ENCODE measurements around the gene CLIP3.
A peak's percentile ranks its signal among the peaks of the same experiment; 100 is the strongest.
"Not testable (repeated sequence)": the region's sequence is repeated elsewhere in the genome, so short reads cannot be mapped to it uniquely, and the experiment has no call there.

The CLIP3 gene

GRCh38 chr19:36046443-36047050 lies 13.9 kb upstream of the CLIP3 start:
- DNase-seq: no peak

GRCh38 chr19:36043952-36044351 lies 11.3 kb upstream of the CLIP3 start:
- DNase-seq: no peak

GRCh38 chr19:36041831-36042230 lies 9.2 kb upstream of the CLIP3 start:
- DNase-seq: no peak

- DNase-seq: not testable (repeated sequence)
Observed at GRCh38 chr19:36041092-36041491, 8.4 kb upstream of the CLIP3 start.

GRCh38 chr19:36040495-36040894 lies 7.8 kb upstream of the CLIP3 start:
- no peak for DNase-seq

GRCh38 chr19:36031308-36031707 lies 1.4 kb downstream of the CLIP3 start:
- DNase-seq: no peak

- DNase-seq: no peak
Observed at GRCh38 chr19:36030264-36031148, 2.2 kb downstream of the CLIP3 start.

- DNase-seq: no peak
Observed at GRCh38 chr19:36028313-36029041, 4.2 kb downstream of the CLIP3 start.

- no peak for DNase-seq
Observed at GRCh38 chr19:36027696-36028095, 5.0 kb downstream of the CLIP3 start.

GRCh38 chr19:36026091-36026876 lies 6.4 kb downstream of the CLIP3 start:
- DNase-seq: no peak

GRCh38 chr19:36025541-36025940 lies 7.1 kb downstream of the CLIP3 start:
- DNase-seq: no peak

GRCh38 chr19:36023432-36023831 lies 9.2 kb downstream of the CLIP3 start:
- DNase-seq: no peak

GRCh38 chr19:36019061-36019670 lies 13.5 kb downstream of the CLIP3 start:
- DNase-seq: no peak

GRCh38 chr19:36014012-36014924 lies 18.4 kb downstream of the CLIP3 start, which contains the start of gene ALKBH6:
Gene ALKBH6 (minus strand): TSS chr19:36014213. CDS start chr19:36013397, 816 bp downstream.
- DNase-seq: peak; percentile 99

- no peak for DNase-seq
Observed at GRCh38 chr19:36013280-36014011, 19.2 kb downstream of the CLIP3 start.

GRCh38 chr19:36010402-36010801 lies 22.3 kb downstream of the CLIP3 start:
- DNase-seq: no peak

GRCh38 chr19:36009633-36010379 lies 22.9 kb downstream of the CLIP3 start:
- no peak for DNase-seq

- DNase-seq: peak; percentile 24 to 39
Observed at GRCh38 chr19:36009220-36009619, 23.5 kb downstream of the CLIP3 start.

GRCh38 chr19:36008336-36008978 lies 24.2 kb downstream of the CLIP3 start, which contains the start of gene SYNE4:
Gene SYNE4 (minus strand): TSS chr19:36008813. CDS start chr19:36008681, 132 bp downstream.
- no peak for DNase-seq
